Esophagus muscularis mucosa (tissue), 3 donors: ENCODE results near the gene OR2W3.

ENCODE experiments used
- POLR2A ChIP-seq: fragments of 450-650 bp; IDR thresholded peaks from one replicate; pipeline ENCODE4 v1.6.1; 2017; ENCODE audit warnings: antibody characterized with exemption, moderate library complexity, mild to moderate bottlenecking, low read depth
- TF ChIP-seq, protein P1 (sequence below), 3 experiments: fragments of 200-600 bp in 2 of 3; fragments of 450-650 bp in 1 of 3; sonication (generic) in 2 of 3; IDR thresholded peaks; one replicate each; pipeline ENCODE4 v1.5.1; 2017 to 2019; ENCODE audit warnings: antibody characterized with exemption in 3 of 3, mild to moderate bottlenecking in 2 of 3, moderate library complexity in 1 of 3

DNA sequence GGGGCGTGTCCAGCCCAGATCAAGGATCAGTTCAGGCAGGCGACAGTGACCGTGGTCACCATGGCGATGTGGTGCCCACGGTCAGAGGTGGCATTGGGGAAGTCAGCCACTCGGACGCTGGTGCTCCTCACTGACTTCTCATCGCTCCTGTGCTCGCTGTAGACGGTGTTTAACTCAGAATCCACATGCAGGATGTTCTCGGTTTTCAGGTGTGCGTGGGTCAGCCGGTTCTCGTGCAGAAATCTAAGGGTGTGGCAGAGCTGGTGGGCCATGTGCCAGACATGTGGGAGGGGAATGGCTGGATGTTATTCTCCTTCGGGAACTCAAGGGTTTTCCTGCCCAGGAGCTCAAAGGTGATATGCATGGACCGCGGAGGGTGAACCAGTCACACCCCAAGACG lies 41.0 kb downstream of the OR2W3 start:
- TF ChIP-seq, protein P1, sequence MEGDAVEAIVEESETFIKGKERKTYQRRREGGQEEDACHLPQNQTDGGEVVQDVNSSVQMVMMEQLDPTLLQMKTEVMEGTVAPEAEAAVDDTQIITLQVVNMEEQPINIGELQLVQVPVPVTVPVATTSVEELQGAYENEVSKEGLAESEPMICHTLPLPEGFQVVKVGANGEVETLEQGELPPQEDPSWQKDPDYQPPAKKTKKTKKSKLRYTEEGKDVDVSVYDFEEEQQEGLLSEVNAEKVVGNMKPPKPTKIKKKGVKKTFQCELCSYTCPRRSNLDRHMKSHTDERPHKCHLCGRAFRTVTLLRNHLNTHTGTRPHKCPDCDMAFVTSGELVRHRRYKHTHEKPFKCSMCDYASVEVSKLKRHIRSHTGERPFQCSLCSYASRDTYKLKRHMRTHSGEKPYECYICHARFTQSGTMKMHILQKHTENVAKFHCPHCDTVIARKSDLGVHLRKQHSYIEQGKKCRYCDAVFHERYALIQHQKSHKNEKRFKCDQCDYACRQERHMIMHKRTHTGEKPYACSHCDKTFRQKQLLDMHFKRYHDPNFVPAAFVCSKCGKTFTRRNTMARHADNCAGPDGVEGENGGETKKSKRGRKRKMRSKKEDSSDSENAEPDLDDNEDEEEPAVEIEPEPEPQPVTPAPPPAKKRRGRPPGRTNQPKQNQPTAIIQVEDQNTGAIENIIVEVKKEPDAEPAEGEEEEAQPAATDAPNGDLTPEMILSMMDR (IDR thresholded peaks at IDR 0.05) = no peak
- no peak for TF ChIP-seq POLR2A
